ENCODE measurements around the gene TIMD4. TPM values are rescaled to one million over a fixed set of nuclear protein-coding genes. Genes with fewer than 3 reads are reported as not detected.

The TIMD4 gene
- total and polyA plus RNA-seq, 3 experiments from 2014 or later, result 0.60 to 3.3 (median 1.5) TPM

- CTCF ChIA-PET, result interaction anchor here (1.2 to 2.0 kb wide), 2 partner anchors 11 to 13 kb away, joined by 3 to 5 read pairs; no protein-coding TSS in a partner anchor
- Mint-ChIP-seq H3K4me1 (peaks cover 39 to 60% (median 58%) of the 10 kb centered on the region in 3 donors), H3K4me3 (peak overlapping the region in 6 of 7 donors; percentile 13 to 79 (median 46)), H3K9me3 (peaks cover 0 to 3% (median 0%) of the 10 kb centered on the region in 5 donors), H3K27ac (peak overlapping the region in 7 of 8 donors; percentile 30 to 73 (median 61)), H3K36me3 (peaks cover under 1 to 16% (median 1%) of the 10 kb centered on the region in 3 donors), H3K27me3 (no peaks in the 10 kb centered on the region)
- Histone ChIP-seq H3K4me3 (ENCODE audit: low read length) (no peak overlapping the region), H3K36me3 (ENCODE audit: insufficient read depth, low read length) (no peaks in the 10 kb centered on the region), H3K9me3 (ENCODE audit: low read length) (no peaks in the 10 kb centered on the region), H3K4me1 (ENCODE audit: insufficient read depth, low read length) (peaks cover 28% of the 10 kb centered on the region), H3K27ac (ENCODE audit: low read depth, low read length) (no peak overlapping the region), H3K27me3 (ENCODE audit: insufficient read depth, low read length, poor library complexity, severe bottlenecking) (no peaks in the 10 kb centered on the region)
- POLR2A ChIA-PET, result no interaction called here
- DNase-seq, result no peak
These were observed 42.1 kb downstream of the TIMD4 start for GRCh38 chr5:156920861-156921431.

DNA sequence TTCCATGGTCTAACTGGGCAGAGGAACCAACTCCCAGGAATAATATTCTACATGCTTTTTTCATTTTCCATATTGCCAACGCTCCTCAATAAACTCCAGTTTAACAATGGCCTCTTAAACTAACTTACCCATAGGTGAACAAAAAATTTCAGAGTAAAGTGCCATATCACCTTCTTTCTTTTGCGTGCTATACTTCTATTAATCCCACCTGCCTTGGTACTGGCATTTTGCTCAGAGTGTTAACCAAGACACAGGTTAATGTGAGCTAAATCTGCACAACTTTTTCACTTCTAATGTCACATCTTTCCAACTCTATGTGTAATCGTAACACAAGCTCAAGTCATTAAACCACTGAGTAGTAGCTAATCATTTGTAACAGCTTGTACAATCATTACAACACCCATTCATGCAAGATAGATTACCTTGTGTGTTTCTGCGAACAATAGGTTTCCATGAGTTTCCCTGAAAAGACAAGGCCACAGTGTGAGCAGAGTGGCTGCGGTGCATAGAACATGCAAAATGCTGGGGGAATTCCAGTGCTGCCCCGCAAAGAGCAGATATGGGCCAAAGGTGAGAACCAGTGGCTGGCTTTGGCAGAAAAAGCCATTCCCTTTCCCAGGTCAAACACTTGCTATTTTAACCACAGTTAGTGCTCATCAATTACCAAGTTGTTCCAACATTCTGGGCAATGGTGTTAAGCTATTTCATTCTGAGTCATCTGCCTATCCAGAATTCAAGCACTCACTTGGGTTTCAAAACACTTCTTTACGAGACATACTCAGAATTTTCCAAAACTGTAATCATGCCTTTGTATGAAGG is 42.8 kb downstream of the TIMD4 start:
- peaks cover 0 to 3% (median 0%) of the 10 kb centered on the region in 5 donors for H3K9me3 Mint-ChIP-seq
- ChIA-PET CTCF (interaction anchor here (1.0 to 2.0 kb wide), 3 partner anchors 10 to 14 kb away, joined by 3 to 5 read pairs (median 5); no protein-coding TSS in a partner anchor), POLR2A (no interaction called here)
- no peaks in the 10 kb centered on the region for H3K27me3 ChIP-seq (ENCODE audit: insufficient read depth, low read length, poor library complexity, severe bottlenecking)
- H3K27me3 Mint-ChIP-seq, result no peaks in the 10 kb centered on the region
- no peak overlapping the region for H3K27ac ChIP-seq (ENCODE audit: low read depth, low read length)
- H3K4me3 ChIP-seq (ENCODE audit: low read length), result no peak overlapping the region
- peak in 2 of 5 donors; percentile 17 to 51 for DNase-seq
- peak overlapping the region in 7 of 8 donors; percentile 30 to 84 (median 66) for H3K27ac Mint-ChIP-seq
- peaks cover 1 to 18% (median 1%) of the 10 kb centered on the region in 3 donors for H3K36me3 Mint-ChIP-seq
- no peaks in the 10 kb centered on the region for H3K36me3 ChIP-seq (ENCODE audit: insufficient read depth, low read length)
- H3K9me3 ChIP-seq (ENCODE audit: low read length), result no peaks in the 10 kb centered on the region
- peak overlapping the region; percentile 13 to 54 (median 47) for H3K4me3 Mint-ChIP-seq
- H3K4me1 Mint-ChIP-seq, result peaks cover 45 to 67% (median 65%) of the 10 kb centered on the region in 3 donors
- peaks cover 28% of the 10 kb centered on the region for H3K4me1 ChIP-seq (ENCODE audit: insufficient read depth, low read length)

- CTCF ChIA-PET, result no interaction called here
- H3K27ac ChIP-seq (ENCODE audit: low read depth, low read length), result no peak overlapping the region
- POLR2A ChIA-PET, result no interaction called here
- Mint-ChIP-seq H3K36me3 (peaks cover 1 to 26% (median 4%) of the 10 kb centered on the region in 3 donors), H3K4me1 (peaks cover 59 to 83% (median 78%) of the 10 kb centered on the region in 3 donors), H3K9me3 (peaks cover 0 to 5% (median 2%) of the 10 kb centered on the region in 5 donors), H3K4me3 (no peak overlapping the region), H3K27ac (peak overlapping the region in 7 of 8 donors; percentile 0 to 80 (median 11)), H3K27me3 (no peaks in the 10 kb centered on the region)
- H3K36me3 ChIP-seq (ENCODE audit: insufficient read depth, low read length), result no peaks in the 10 kb centered on the region
- peaks cover 46% of the 10 kb centered on the region for H3K4me1 ChIP-seq (ENCODE audit: insufficient read depth, low read length)
- no peak for DNase-seq
- no peak overlapping the region for H3K4me3 ChIP-seq (ENCODE audit: low read length)
- no peaks in the 10 kb centered on the region for H3K27me3 ChIP-seq (ENCODE audit: insufficient read depth, low read length, poor library complexity, severe bottlenecking)
- H3K9me3 ChIP-seq (ENCODE audit: low read length), result no peaks in the 10 kb centered on the region
These were observed 44.6 kb downstream of the TIMD4 start for GRCh38 chr5:156918311-156918845.

DNA sequence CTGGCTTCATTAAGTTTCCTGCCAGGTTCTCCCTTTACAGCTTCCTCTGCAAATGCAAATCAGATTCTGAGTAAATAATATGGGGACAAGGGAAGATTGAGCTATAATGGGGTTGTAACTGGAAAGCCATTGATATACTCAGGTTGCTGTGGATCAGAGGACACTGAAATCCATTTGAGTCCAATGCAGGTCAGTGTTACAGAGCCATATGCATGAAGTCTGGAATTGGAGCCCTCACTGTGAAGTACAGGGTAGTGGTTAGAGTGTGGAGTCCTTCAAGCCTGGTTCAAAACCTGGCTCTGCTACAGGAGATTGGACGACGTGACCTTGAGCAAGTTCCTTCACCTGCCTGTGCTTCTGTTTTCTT is 48.7 kb downstream of the TIMD4 start:
- Histone ChIP-seq H3K27me3 (ENCODE audit: insufficient read depth, low read length, poor library complexity, severe bottlenecking) (no peaks in the 10 kb centered on the region), H3K9me3 (ENCODE audit: low read length) (no peaks in the 10 kb centered on the region), H3K4me3 (ENCODE audit: low read length) (peak overlapping the region; percentile 57), H3K27ac (ENCODE audit: low read depth, low read length) (no peak overlapping the region), H3K36me3 (ENCODE audit: insufficient read depth, low read length) (no peaks in the 10 kb centered on the region), H3K4me1 (ENCODE audit: insufficient read depth, low read length) (peaks cover 30% of the 10 kb centered on the region)
- H3K4me3 Mint-ChIP-seq, result peak overlapping the region; percentile 51 to 91 (median 82)
- peak overlapping the region; percentile 79 to 98 (median 95) for H3K27ac Mint-ChIP-seq
- no peaks in the 10 kb centered on the region for H3K27me3 Mint-ChIP-seq
- peaks cover 55 to 77% (median 68%) of the 10 kb centered on the region in 3 donors for H3K4me1 Mint-ChIP-seq
- no peak for DNase-seq
- peaks cover 3 to 14% (median 4%) of the 10 kb centered on the region in 5 donors for H3K9me3 Mint-ChIP-seq
- H3K36me3 Mint-ChIP-seq, result peaks cover 1 to 43% (median 4%) of the 10 kb centered on the region in 3 donors
- POLR2A ChIA-PET, result interaction anchor here (0.5 to 1.6 kb wide), 3 partner anchors 14 to 1120 kb away, joined by 3 to 4 read pairs (median 3); partner anchors contain the start of gene MED7
- CTCF ChIA-PET, result interaction anchor here (2.0 kb wide), 1 partner anchor 21 kb away, joined by 12 read pairs; no protein-coding TSS in a partner anchor

GRCh38 chr5:156913719-156914370 is 49.2 kb downstream of the TIMD4 start:
- H3K27ac ChIP-seq (ENCODE audit: low read depth, low read length), result peak overlapping the region; percentile 1
- H3K36me3 Mint-ChIP-seq, result peaks cover 1 to 43% (median 4%) of the 10 kb centered on the region in 3 donors
- H3K27me3 Mint-ChIP-seq, result no peaks in the 10 kb centered on the region
- H3K4me1 ChIP-seq (ENCODE audit: insufficient read depth, low read length), result peaks cover 30% of the 10 kb centered on the region
- H3K27ac Mint-ChIP-seq, result peak overlapping the region; percentile 79 to 98 (median 95)
- H3K4me3 Mint-ChIP-seq, result peak overlapping the region; percentile 51 to 91 (median 82)
- peak overlapping the region; percentile 57 for H3K4me3 ChIP-seq (ENCODE audit: low read length)
- ChIA-PET POLR2A (interaction anchor here (0.5 to 0.8 kb wide), 2 partner anchors 14 to 1120 kb away, joined by 3 read pairs; no protein-coding TSS in a partner anchor), CTCF (interaction anchor here (2.0 kb wide), 1 partner anchor 21 kb away, joined by 12 read pairs; no protein-coding TSS in a partner anchor)
- peaks cover 51 to 72% (median 63%) of the 10 kb centered on the region in 3 donors for H3K4me1 Mint-ChIP-seq
- no peaks in the 10 kb centered on the region for H3K36me3 ChIP-seq (ENCODE audit: insufficient read depth, low read length)
- peaks cover 3 to 14% (median 4%) of the 10 kb centered on the region in 5 donors for H3K9me3 Mint-ChIP-seq
- no peaks in the 10 kb centered on the region for H3K27me3 ChIP-seq (ENCODE audit: insufficient read depth, low read length, poor library complexity, severe bottlenecking)
- H3K9me3 ChIP-seq (ENCODE audit: low read length), result no peaks in the 10 kb centered on the region
- DNase-seq, result peak in 4 of 5 donors; percentile 5 to 51 (median 40)

- H3K27me3 Mint-ChIP-seq, result no peaks in the 10 kb centered on the region
- peaks cover 46 to 67% (median 58%) of the 10 kb centered on the region in 3 donors for H3K4me1 Mint-ChIP-seq
- H3K4me3 Mint-ChIP-seq, result peak overlapping the region in 6 of 7 donors; percentile 79 to 91 (median 82)
- DNase-seq, result no peak
- Histone ChIP-seq H3K36me3 (ENCODE audit: insufficient read depth, low read length) (no peaks in the 10 kb centered on the region), H3K4me1 (ENCODE audit: insufficient read depth, low read length) (peaks cover 30% of the 10 kb centered on the region), H3K27ac (ENCODE audit: low read depth, low read length) (no peak overlapping the region), H3K4me3 (ENCODE audit: low read length) (peak overlapping the region; percentile 57), H3K27me3 (ENCODE audit: insufficient read depth, low read length, poor library complexity, severe bottlenecking) (no peaks in the 10 kb centered on the region), H3K9me3 (ENCODE audit: low read length) (no peaks in the 10 kb centered on the region)
- peaks cover 3 to 14% (median 4%) of the 10 kb centered on the region in 5 donors for H3K9me3 Mint-ChIP-seq
- ChIA-PET POLR2A (no interaction called here), CTCF (interaction anchor here (2.0 kb wide), 1 partner anchor 22 kb away, joined by 12 read pairs; no protein-coding TSS in a partner anchor)
- H3K27ac Mint-ChIP-seq, result peak overlapping the region; percentile 79 to 98 (median 95)
- H3K36me3 Mint-ChIP-seq, result peaks cover 1 to 43% (median 4%) of the 10 kb centered on the region in 3 donors
These were observed 49.7 kb downstream of the TIMD4 start for GRCh38 chr5:156913355-156913718.

GRCh38 chr5:156912869-156913268 is 50.2 kb downstream of the TIMD4 start:
- H3K36me3 Mint-ChIP-seq, result peaks cover 1 to 40% (median 3%) of the 10 kb centered on the region in 3 donors

More at GRCh38 chr5:156912869-156913268, 50.2 kb downstream of the TIMD4 start:
- peaks cover 49 to 62% (median 55%) of the 10 kb centered on the region in 3 donors for H3K4me1 Mint-ChIP-seq
- Histone ChIP-seq H3K9me3 (ENCODE audit: low read length) (no peaks in the 10 kb centered on the region), H3K27me3 (ENCODE audit: insufficient read depth, low read length, poor library complexity, severe bottlenecking) (no peaks in the 10 kb centered on the region), H3K4me1 (ENCODE audit: insufficient read depth, low read length) (peaks cover 30% of the 10 kb centered on the region), H3K36me3 (ENCODE audit: insufficient read depth, low read length) (no peaks in the 10 kb centered on the region), H3K4me3 (ENCODE audit: low read length) (peak overlapping the region; percentile 57), H3K27ac (ENCODE audit: low read depth, low read length) (no peak overlapping the region)
- no peaks in the 10 kb centered on the region for H3K27me3 Mint-ChIP-seq
- peaks cover 2 to 14% (median 4%) of the 10 kb centered on the region in 5 donors for H3K9me3 Mint-ChIP-seq
- H3K27ac Mint-ChIP-seq, result peak overlapping the region; percentile 79 to 98 (median 95)
- CTCF ChIA-PET, result no interaction called here
- POLR2A ChIA-PET, result no interaction called here
- no peak for DNase-seq
- peak overlapping the region in 6 of 7 donors; percentile 51 to 91 (median 82) for H3K4me3 Mint-ChIP-seq
